ENCODE data around the gene RPL3. TPM values are rescaled to one million over a fixed set of nuclear protein-coding genes. Genes with fewer than 3 reads are reported as not detected.

Gene RPL3
- total RNA-seq, 1 experiment from 2014 or later, result 2,830 TPM

- peaks cover 6% of the 10 kb centered on the region for H3K23me2 ChIP-seq (ENCODE audit: insufficient read length, low read depth, low read length, poor library complexity, severe bottlenecking)
- no peak overlapping the region for H2BK15ac ChIP-seq (ENCODE audit: low read depth, low read length)
- H2BK12ac ChIP-seq (ENCODE audit: insufficient read length, low read depth, low read length), result no peak overlapping the region
- peak overlapping the region; percentile 46 for H3K27ac ChIP-seq (ENCODE audit: insufficient read length, low read depth, low read length)
- Mint-ChIP-seq H3K27me3 (ENCODE audit: low read depth) (peaks cover 10% of the 10 kb centered on the region), H3K27ac (peak overlapping the region; percentile 59 to 100 (median 100); a peak in 6 of 7 replicates), H3K4me3 (peak overlapping the region; percentile 99 to 100), H3K4me1 (peaks cover 42 to 50% of the 10 kb centered on the region in 2 experiments), H3K9me3 (no peaks in the 10 kb centered on the region; a peak in 2 of 5 replicates), H3K36me3 (ENCODE audit: insufficient read depth in 1 of 3, low read depth in 3 of 3) (peaks cover 75 to 79% (median 79%) of the 10 kb centered on the region in 3 experiments)
- no peak overlapping the region for H3K18ac ChIP-seq (ENCODE audit: insufficient read length, low read depth, low read length)
- no peak overlapping the region for H3K23ac ChIP-seq (ENCODE audit: insufficient read length, low read depth, low read length)
- no peak overlapping the region for H3T11ph ChIP-seq (ENCODE audit: low read length)
- H3K9ac ChIP-seq (ENCODE audit: extremely low read depth, insufficient read length, low read length), result peak overlapping the region; percentile 27
- no CpG with 5 or more reads among the region's 17 CpGs for WGBS (ENCODE audit: extremely low coverage, insufficient read length, low lambda C conversion rate)
- peak; percentile 88 for DNase-seq
- H2BK120ac ChIP-seq (ENCODE audit: low read depth, low read length, poor library complexity, severe bottlenecking), result no peak overlapping the region
- H3K14ac ChIP-seq (ENCODE audit: insufficient read depth, low read length), result no peak overlapping the region
- H3K56ac ChIP-seq (ENCODE audit: insufficient read length, low read depth, low read length), result no peak overlapping the region
- no peak overlapping the region for H4K5ac ChIP-seq (ENCODE audit: insufficient read length, low read depth, low read length)
- TF ChIP-seq CTCF (conservative IDR thresholded peaks at IDR 0.05), result peak; percentile 84
- H3K27me3 ChIP-seq (ENCODE audit: insufficient read depth, low read length), result no peaks in the 10 kb centered on the region
- no peak overlapping the region for H2BK5ac ChIP-seq (ENCODE audit: insufficient read length, low read length)
- peaks cover 8% of the 10 kb centered on the region for H4K20me1 ChIP-seq (ENCODE audit: control insufficient read depth, insufficient read depth, insufficient read length)
- no peaks in the 10 kb centered on the region for H3K9me3 ChIP-seq (ENCODE audit: control insufficient read depth, low read depth, low read length)
- H4K8ac ChIP-seq (replicated peaks; ENCODE audit: insufficient read length, low read depth, low read length), result no peak overlapping the region
- peaks cover 4% of the 10 kb centered on the region for H3K79me1 ChIP-seq (ENCODE audit: insufficient read depth, low read depth, low read length, poor library complexity, severe bottlenecking)
- no peak overlapping the region for H2AK5ac ChIP-seq (ENCODE audit: insufficient read length, low read length)
- no peaks in the 10 kb centered on the region for H3K4me1 ChIP-seq (ENCODE audit: insufficient read depth, low read length)
- H3K79me2 ChIP-seq (ENCODE audit: insufficient read depth, low read length), result peaks cover 21% of the 10 kb centered on the region
- H2AFZ ChIP-seq (ENCODE audit: low read length), result no peak overlapping the region
- no peak overlapping the region for H2BK20ac ChIP-seq (ENCODE audit: low read depth, low read length, poor library complexity, severe bottlenecking)
- H3K4ac ChIP-seq (ENCODE audit: low read depth, low read length), result no peak overlapping the region
- H3K4me2 ChIP-seq (ENCODE audit: insufficient read depth, insufficient read length, low read length), result peak overlapping the region; percentile 96
- no peak overlapping the region for H4K91ac ChIP-seq (ENCODE audit: insufficient read length, low read depth, low read length)
These were observed 2.9 kb downstream of the RPL3 start for GRCh38 chr22:39316440-39317083.
